NCI-H146 treated with DMSO at 0.1 percent for 48 hours (cell line): ENCODE results near the gene TMEM101.
"Not testable (repeated sequence)": the region's sequence is repeated elsewhere in the genome, so short reads cannot be mapped to it uniquely, and the experiment has no call there.

Experiments
- DNase-seq: peaks from one replicate; lab custom pipeline; 2025; ENCODE audit not compliant: unreplicated experiment; lab: John Stamatoyannopoulos, UW

TMEM101 gene

GRCh38 chr17:43976963-43977837 lies 37.6 kb downstream of the TMEM101 start:
- DNase-seq = no peak

DNA sequence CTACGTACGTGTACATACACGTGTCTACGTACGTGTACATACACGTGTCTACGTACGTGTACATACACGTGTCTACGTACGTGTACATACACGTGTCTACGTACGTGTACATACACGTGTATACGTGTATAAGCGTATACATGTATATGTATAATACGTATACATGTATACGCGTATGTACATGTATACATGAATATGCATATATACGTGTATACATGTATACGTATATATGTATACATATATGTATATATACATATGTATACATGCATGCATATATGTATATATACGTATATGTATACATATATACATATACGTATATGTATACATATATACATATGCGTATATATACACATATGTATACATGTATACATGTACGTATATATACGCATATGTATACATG lies 38.9 kb downstream of the TMEM101 start:
- DNase-seq = no peak

DNA sequence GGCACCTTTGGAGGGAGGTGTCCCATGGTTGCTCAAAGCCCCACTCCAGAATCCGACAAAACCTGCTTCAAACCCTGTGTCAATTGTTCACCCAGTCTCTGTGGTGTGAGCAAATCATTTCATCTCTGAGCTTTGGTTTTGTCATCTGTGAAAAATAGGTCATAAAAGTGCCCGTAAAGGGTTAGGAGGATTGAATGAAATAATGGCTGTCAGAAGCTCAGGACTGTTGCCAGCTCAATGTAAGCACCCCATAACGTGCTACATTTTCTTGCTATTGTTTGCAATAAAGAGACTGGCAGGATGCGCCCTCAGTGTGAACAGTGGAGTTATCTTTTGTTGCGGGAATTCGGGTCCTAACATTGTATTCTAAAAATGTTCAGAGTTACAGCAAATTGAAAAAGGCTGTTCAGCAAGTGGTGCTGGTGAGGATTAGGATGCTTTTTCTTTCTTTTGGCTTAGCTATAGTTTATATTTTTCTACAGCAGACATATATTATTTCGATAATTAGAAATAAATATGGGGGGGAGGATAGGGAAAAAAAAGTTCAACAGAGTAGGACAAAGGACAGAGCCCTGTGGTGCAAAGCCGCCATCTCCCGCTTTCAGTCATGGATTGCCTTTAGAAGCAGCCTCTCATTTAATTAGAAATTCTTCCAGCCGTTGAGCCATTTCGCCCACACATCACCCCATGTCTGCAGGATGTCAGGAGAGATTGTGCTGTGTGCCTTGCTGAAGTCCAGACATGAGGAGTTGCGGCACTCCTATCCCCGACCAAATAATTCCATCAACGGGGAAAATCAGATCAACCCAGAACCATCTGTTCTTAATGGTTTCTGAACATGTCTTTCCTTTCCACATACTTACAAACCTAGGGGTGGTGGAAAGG lies 40.1 kb downstream of the TMEM101 start:
- no peak for DNase-seq

- not testable (repeated sequence) for DNase-seq
Measured at GRCh38 chr17:43972444-43973212, 42.1 kb downstream of the TMEM101 start.

DNA sequence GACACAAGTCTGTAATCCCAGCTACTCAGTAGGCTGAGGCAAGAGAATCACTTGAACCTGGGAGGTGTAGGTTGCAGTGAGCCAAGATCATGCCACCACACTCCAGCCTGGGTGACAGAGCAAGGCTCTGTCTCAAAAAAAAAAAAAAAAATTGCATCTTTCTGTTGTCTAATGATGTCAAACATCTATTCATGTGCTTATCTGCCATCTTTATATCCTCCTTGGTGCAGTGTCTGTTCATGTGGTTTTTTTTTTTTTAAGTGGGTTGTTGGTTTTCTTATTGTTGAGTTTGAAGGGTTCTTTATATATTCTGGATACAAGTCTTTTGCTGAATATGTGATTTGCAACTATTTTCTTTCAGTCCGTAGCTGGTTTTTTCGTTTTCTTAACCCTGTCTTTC lies 43.3 kb downstream of the TMEM101 start:
- DNase-seq = not testable (repeated sequence)

DNA sequence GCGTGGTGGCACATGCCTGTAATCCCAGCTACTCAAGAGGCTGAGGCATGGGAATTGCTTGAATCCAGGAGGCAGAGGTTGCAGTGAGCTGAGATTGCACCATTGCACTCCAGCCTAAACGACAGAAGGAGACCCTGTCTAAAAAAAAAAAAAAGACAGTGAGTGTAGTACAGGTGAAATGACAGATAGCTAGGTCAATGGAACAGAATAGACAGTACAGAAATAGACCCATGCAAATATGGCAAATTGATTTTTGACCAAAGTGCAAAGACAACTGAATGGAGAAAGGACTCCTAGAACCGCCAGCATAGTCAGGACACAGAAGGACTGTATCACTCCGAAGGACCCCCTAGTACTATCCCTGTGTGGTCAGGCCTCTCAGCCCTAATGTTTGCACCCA lies 44.4 kb downstream of the TMEM101 start:
- DNase-seq = no peak

GRCh38 chr17:43967251-43967875 lies 47.4 kb downstream of the TMEM101 start:
- no peak for DNase-seq

GRCh38 chr17:43966276-43966675 lies 48.5 kb downstream of the TMEM101 start:
- no peak for DNase-seq

DNA sequence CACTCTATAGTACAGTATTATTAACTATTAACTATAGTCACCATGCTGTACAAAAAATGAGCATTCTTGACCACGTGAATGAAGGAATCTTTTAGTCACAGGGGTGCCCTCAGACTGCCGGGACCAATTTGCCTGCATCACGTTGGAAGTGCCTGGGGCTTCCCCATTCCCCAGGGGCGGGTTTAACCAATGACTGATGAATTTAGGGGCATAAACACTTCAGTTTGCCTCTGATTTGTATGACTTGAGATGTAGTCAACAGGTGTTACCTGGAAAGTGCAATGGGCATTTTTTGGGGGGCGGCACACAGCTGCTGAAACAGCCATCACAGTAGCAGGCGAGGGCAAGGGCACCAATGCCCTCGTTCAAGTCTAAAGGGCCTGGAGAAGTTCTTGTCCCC lies 52.3 kb downstream of the TMEM101 start:
- no peak for DNase-seq

DNA sequence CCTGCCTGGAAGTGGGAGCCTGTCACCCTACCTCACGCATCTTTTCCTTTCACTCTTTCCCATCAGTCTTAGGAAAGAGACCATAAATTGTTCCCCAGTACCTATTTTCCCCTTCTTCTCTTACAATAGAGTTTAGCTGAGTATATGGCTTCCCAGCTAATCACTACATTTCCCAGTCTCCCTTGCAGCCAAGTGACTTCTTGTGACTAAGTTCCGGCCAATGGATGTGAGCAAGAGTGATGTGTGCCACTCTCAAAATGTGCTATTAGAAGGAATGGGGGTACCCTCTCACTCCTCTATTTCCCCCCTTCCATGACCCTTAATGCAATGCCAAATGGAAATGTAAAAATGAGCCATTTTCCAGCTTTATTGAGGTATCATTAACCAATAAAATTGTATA lies 52.8 kb downstream of the TMEM101 start:
- DNase-seq = no peak

DNA sequence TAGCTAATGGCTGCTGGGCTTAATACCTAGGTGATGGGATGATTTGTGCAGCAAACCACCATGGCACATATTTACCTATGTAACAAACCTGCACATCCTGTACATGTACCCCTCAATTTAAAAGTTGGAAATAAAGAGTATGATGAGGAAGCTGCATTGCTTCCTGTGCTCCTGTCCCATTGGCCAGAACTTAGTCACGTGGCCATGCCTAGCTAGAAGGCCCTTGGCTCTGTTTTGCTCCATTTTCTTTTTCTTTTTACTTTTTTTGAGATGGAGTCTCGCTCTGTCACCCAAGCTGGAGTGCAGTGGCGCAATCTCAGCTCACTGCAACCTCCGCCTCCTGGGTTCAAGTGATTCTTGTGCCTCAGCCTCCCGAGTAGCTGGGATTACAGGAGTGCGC lies 53.5 kb downstream of the TMEM101 start:
- DNase-seq = not testable (repeated sequence)
